ENCODE data around the gene CHP1.
"Not testable (repeated sequence)": the region's sequence is repeated elsewhere in the genome, so short reads cannot be mapped to it uniquely, and the experiment has no call there.

The CHP1 gene

GRCh38 chr15:41258750-41259471 lies 27.8 kb downstream of the CHP1 start:
- DNase-seq, result no peak

- DNase-seq, result no peak
Observed at GRCh38 chr15:41259546-41260189, 28.6 kb downstream of the CHP1 start.

- DNase-seq, result not testable (repeated sequence)
Observed at GRCh38 chr15:41260924-41261323, 29.9 kb downstream of the CHP1 start.

- no peak for DNase-seq
Observed at GRCh38 chr15:41262571-41262970, 31.5 kb downstream of the CHP1 start.

GRCh38 chr15:41263891-41264351 lies 32.9 kb downstream of the CHP1 start:
- DNase-seq, result no peak

- DNase-seq, result no peak
Observed at GRCh38 chr15:41269887-41270286, 38.8 kb downstream of the CHP1 start.

GRCh38 chr15:41276831-41277230 lies 45.8 kb downstream of the CHP1 start:
- DNase-seq, result no peak

GRCh38 chr15:41278319-41278718 lies 47.3 kb downstream of the CHP1 start:
- DNase-seq, result no peak

- DNase-seq, result no peak
Observed at GRCh38 chr15:41279535-41280283, 48.6 kb downstream of the CHP1 start.

GRCh38 chr15:41281236-41281635 lies 50.2 kb downstream of the CHP1 start:
- peak; percentile 81 for DNase-seq

GRCh38 chr15:41282436-41282835 lies 51.4 kb downstream of the CHP1 start:
- DNase-seq, result not testable (repeated sequence)

GRCh38 chr15:41282980-41283652 lies 52.0 kb downstream of the CHP1 start:
- DNase-seq, result not testable (repeated sequence)

- peak; percentile 97 for DNase-seq
Observed at GRCh38 chr15:41283653-41284426, 52.8 kb downstream of the CHP1 start.

- DNase-seq, result no peak
Observed at GRCh38 chr15:41284427-41285177, 53.5 kb downstream of the CHP1 start.

GRCh38 chr15:41285285-41285684 lies 54.2 kb downstream of the CHP1 start:
- DNase-seq, result no peak

- no peak for DNase-seq
Observed at GRCh38 chr15:41286665-41287333, 55.7 kb downstream of the CHP1 start.

- no peak for DNase-seq
Observed at GRCh38 chr15:41288464-41288863, 57.4 kb downstream of the CHP1 start.

- no peak for DNase-seq
Observed at GRCh38 chr15:41289953-41290352, 58.9 kb downstream of the CHP1 start.

- DNase-seq, result no peak
Observed at GRCh38 chr15:41291065-41291631, 60.1 kb downstream of the CHP1 start.

- no peak for DNase-seq
Observed at GRCh38 chr15:41292521-41292920, 61.5 kb downstream of the CHP1 start.

- not testable (repeated sequence) for DNase-seq
Observed at GRCh38 chr15:41301139-41301538, 70.1 kb downstream of the CHP1 start.

Measured in amniotic stem cell (primary cell).